ENCODE results near the gene HBM. TPM values are rescaled to one million over a fixed set of nuclear protein-coding genes. Genes with fewer than 3 reads are reported as not detected.
A peak's percentile ranks its signal among the peaks of the same experiment; 100 is the strongest.

HBM gene
- total RNA-seq, 1 donor from 2014 or later = not detected

- DNase-seq (ENCODE audit: low spot score) = peak; percentile 57
- Mint-ChIP-seq H3K9me3 (ENCODE audit: unreplicated experiment) (no peaks in the 10 kb centered on the region), H3K27ac (ENCODE audit: unreplicated experiment) (peak overlapping the region; percentile 67), H3K4me1 (ENCODE audit: unreplicated experiment) (peaks cover 4% of the 10 kb centered on the region), H3K4me3 (ENCODE audit: unreplicated experiment) (peak overlapping the region; percentile 90), H3K36me3 (ENCODE audit: low read depth, unreplicated experiment) (no peaks in the 10 kb centered on the region), H3K27me3 (ENCODE audit: unreplicated experiment) (peaks cover 3% of the 10 kb centered on the region)
- TF ChIP-seq CTCF (IDR thresholded peaks at IDR 0.05; ENCODE audit: unreplicated experiment) = no peak
Observed at GRCh38 chr16:138049-138417, 27.7 kb upstream of the HBM start.

GRCh38 chr16:140175-140857 lies 25.5 kb upstream of the HBM start:
- Mint-ChIP-seq H3K27ac (ENCODE audit: unreplicated experiment) (no peak overlapping the region), H3K9me3 (ENCODE audit: unreplicated experiment) (no peaks in the 10 kb centered on the region), H3K36me3 (ENCODE audit: low read depth, unreplicated experiment) (no peaks in the 10 kb centered on the region), H3K27me3 (ENCODE audit: unreplicated experiment) (peaks cover 5% of the 10 kb centered on the region), H3K4me1 (ENCODE audit: unreplicated experiment) (peaks cover 2% of the 10 kb centered on the region), H3K4me3 (ENCODE audit: unreplicated experiment) (no peak overlapping the region)
- DNase-seq (ENCODE audit: low spot score) = no peak
- TF ChIP-seq CTCF (IDR thresholded peaks at IDR 0.05; ENCODE audit: unreplicated experiment) = no peak

- no peaks in the 10 kb centered on the region for H3K9me3 Mint-ChIP-seq (ENCODE audit: unreplicated experiment)
- no peaks in the 10 kb centered on the region for H3K36me3 Mint-ChIP-seq (ENCODE audit: low read depth, unreplicated experiment)
- no peak overlapping the region for H3K27ac Mint-ChIP-seq (ENCODE audit: unreplicated experiment)
- no peaks in the 10 kb centered on the region for H3K4me1 Mint-ChIP-seq (ENCODE audit: unreplicated experiment)
- DNase-seq (ENCODE audit: low spot score) = no peak
- H3K27me3 Mint-ChIP-seq (ENCODE audit: unreplicated experiment) = peaks cover 7% of the 10 kb centered on the region
- TF ChIP-seq CTCF (IDR thresholded peaks at IDR 0.05; ENCODE audit: unreplicated experiment) = no peak
- no peak overlapping the region for H3K4me3 Mint-ChIP-seq (ENCODE audit: unreplicated experiment)
Observed at GRCh38 chr16:142405-142967, 23.3 kb upstream of the HBM start.

- no peak overlapping the region for H3K27ac Mint-ChIP-seq (ENCODE audit: unreplicated experiment)
- peaks cover 7% of the 10 kb centered on the region for H3K27me3 Mint-ChIP-seq (ENCODE audit: unreplicated experiment)
- no peaks in the 10 kb centered on the region for H3K36me3 Mint-ChIP-seq (ENCODE audit: low read depth, unreplicated experiment)
- no peak for TF ChIP-seq CTCF (IDR thresholded peaks at IDR 0.05; ENCODE audit: unreplicated experiment)
- H3K4me3 Mint-ChIP-seq (ENCODE audit: unreplicated experiment) = no peak overlapping the region
- H3K4me1 Mint-ChIP-seq (ENCODE audit: unreplicated experiment) = no peaks in the 10 kb centered on the region
- no peak for DNase-seq (ENCODE audit: low spot score)
- H3K9me3 Mint-ChIP-seq (ENCODE audit: unreplicated experiment) = no peaks in the 10 kb centered on the region
Observed at GRCh38 chr16:143047-143446, 22.7 kb upstream of the HBM start.

- Mint-ChIP-seq H3K4me1 (ENCODE audit: unreplicated experiment) (no peaks in the 10 kb centered on the region), H3K27me3 (ENCODE audit: unreplicated experiment) (peaks cover 7% of the 10 kb centered on the region), H3K36me3 (ENCODE audit: low read depth, unreplicated experiment) (no peaks in the 10 kb centered on the region), H3K9me3 (ENCODE audit: unreplicated experiment) (no peaks in the 10 kb centered on the region), H3K27ac (ENCODE audit: unreplicated experiment) (no peak overlapping the region), H3K4me3 (ENCODE audit: unreplicated experiment) (no peak overlapping the region)
- no peak for TF ChIP-seq CTCF (IDR thresholded peaks at IDR 0.05; ENCODE audit: unreplicated experiment)
- no peak for DNase-seq (ENCODE audit: low spot score)
Observed at GRCh38 chr16:143456-143855, 22.3 kb upstream of the HBM start.

Data from endothelial cell (in vitro differentiated cells).